Endothelial cell of umbilical vein (primary cell): ENCODE measurements around the gene APOM. TPM values are rescaled to one million over a fixed set of nuclear protein-coding genes. Genes with fewer than 3 reads are reported as not detected.
A peak's percentile ranks its signal among the peaks of the same experiment; 100 is the strongest.

Experiments used
- BruUV-seq: library from RNA; stranded (reverse); fragments of 400-500 nt; replicated peaks from 2 replicates; lab custom pipeline; 2021; lab: Mats Ljungman, UMichigan
- CTCF ChIA-PET: fragments of 300-600, 350-600 bp; sonication (Branson Sonifier 250); formaldehyde crosslinking; loops from one replicate; lab custom pipeline; 2021; ENCODE audit warnings: antibody characterized with exemption, inconsistent platforms; lab: Charles Lee
- POLR2A ChIA-PET: fragments of 300-600, 350-600 bp; sonication (Branson Sonifier 250); formaldehyde crosslinking; loops from one replicate; lab custom pipeline; 2021; ENCODE audit warnings: antibody characterized with exemption, inconsistent platforms; lab: Charles Lee
- DNase-seq: peaks from one replicate; pipeline ENCODE4 v3.0.0-alpha.2; 2011; ENCODE audit warnings: low read depth, low spot score
- FAIRE-seq: peaks from 2 replicates; lab custom pipeline; 2011; peaks lifted over from hg19 to GRCh38; lab: Jason Lieb, UNC
- H2AFZ ChIP-seq: 2 replicates; pipeline ENCODE4 v1.6.0; 2012; ENCODE audit warnings: low read depth, low read length, control low read depth, inconsistent platforms
- H3K27ac ChIP-seq: 2 replicates; pipeline ENCODE4 v1.5.1; 2011; ENCODE audit warnings: low read depth, mild to moderate bottlenecking, control low read depth, low read length, moderate library complexity; ENCODE audit not compliant: insufficient read depth
- H3K27me3 ChIP-seq, 2 experiments: 2 replicates each; pipeline versions ENCODE4 v1.6.0 to v1.6.1; 2011; ENCODE audit warnings: low read length in 2 of 2, mixed read lengths in 1 of 2; ENCODE audit not compliant: control insufficient read depth in 2 of 2, insufficient read depth in 2 of 2
- H3K36me3 ChIP-seq, 2 experiments: 2 replicates in 1 of 2; 3 replicates in 1 of 2; pipeline ENCODE4 v1.5.1; 2011; ENCODE audit warnings: low read length in 2 of 2, mild to moderate bottlenecking in 1 of 2, moderate library complexity in 1 of 2; ENCODE audit not compliant: control insufficient read depth in 2 of 2, insufficient read depth in 2 of 2; ENCODE audit errors: extremely low read depth in 1 of 2
- H3K4me1 ChIP-seq: 3 replicates; pipeline ENCODE4 v1.5.1; 2011; ENCODE audit warnings: mild to moderate bottlenecking, low read length; ENCODE audit not compliant: control insufficient read depth, insufficient read depth; ENCODE audit errors: extremely low read depth
- H3K4me2 ChIP-seq: 2 replicates; pipeline ENCODE4 v1.6.1; 2011; ENCODE audit warnings: low read length, control low read depth, mixed read lengths; ENCODE audit not compliant: insufficient read depth
- H3K4me3 ChIP-seq, 3 experiments: fragments of 200-600 bp in 1 of 3; sonication (generic), shearing (Covaris generic) in 1 of 3; replicated peaks in 1 of 3; 2 replicates each; pipeline ENCODE4 v1.5.1; 2011 to 2016; ENCODE audit warnings: control low read depth in 3 of 3, low read length in 3 of 3, mild to moderate bottlenecking in 2 of 3, inconsistent platforms in 1 of 3, low read depth in 1 of 3, moderate library complexity in 1 of 3; ENCODE audit not compliant: insufficient read depth in 1 of 3
- H3K79me2 ChIP-seq: 2 replicates; pipeline ENCODE4 v1.6.0; 2012; ENCODE audit warnings: low read length, inconsistent platforms; ENCODE audit not compliant: control insufficient read depth, insufficient read depth
- H3K9ac ChIP-seq: replicated peaks from 2 replicates; pipeline ENCODE3; 2011; ENCODE audit warnings: low read length, control low read depth; ENCODE audit not compliant: insufficient read depth; ENCODE audit errors: extremely low read depth
- H3K9me1 ChIP-seq: replicated peaks from 3 replicates; pipeline ENCODE4 v1.6.0; 2011; ENCODE audit warnings: mild to moderate bottlenecking, low read length; ENCODE audit not compliant: control insufficient read depth, insufficient read depth; ENCODE audit errors: extremely low read depth
- H3K9me3 ChIP-seq: replicated peaks from 2 replicates; pipeline ENCODE4 v1.5.1; 2012; ENCODE audit warnings: low read length, inconsistent platforms; ENCODE audit not compliant: control insufficient read depth, insufficient read depth
- H4K20me1 ChIP-seq: replicated peaks from 2 replicates; pipeline ENCODE3; 2011; ENCODE audit warnings: mild to moderate bottlenecking, low read length; ENCODE audit not compliant: control insufficient read depth, insufficient read depth; ENCODE audit errors: extremely low read depth
- CTCF ChIP-seq, 2 donors: IDR thresholded peaks; 1 replicate in 1 of 2; 2 replicates in 1 of 2; pipeline ENCODE4 v1.5.1; 2011; ENCODE audit warnings: low read length in 2 of 2, mild to moderate bottlenecking in 2 of 2, moderate library complexity in 2 of 2, control low read depth in 1 of 2, inconsistent platforms in 1 of 2, low read depth in 1 of 2; ENCODE audit not compliant: insufficient read depth in 1 of 2; ENCODE audit errors: extremely low read depth in 1 of 2
- EZH2 ChIP-seq: IDR thresholded peaks from 2 replicates; pipeline ENCODE4 v1.6.1; 2012; ENCODE audit warnings: borderline replicate concordance, low read depth, mild to moderate bottlenecking, moderate library complexity, low read length, inconsistent platforms; ENCODE audit not compliant: severe bottlenecking
- FOS ChIP-seq: IDR thresholded peaks from 2 replicates; pipeline ENCODE4 v1.6.1; 2011; ENCODE audit warnings: mild to moderate bottlenecking, low read length, moderate library complexity, borderline replicate concordance; ENCODE audit not compliant: insufficient read depth
- GATA2 ChIP-seq: IDR thresholded peaks from 2 replicates; pipeline ENCODE4 v1.7.0; 2011; ENCODE audit warnings: low read depth, mild to moderate bottlenecking, moderate library complexity, mixed read lengths, low read length; ENCODE audit not compliant: insufficient read length, insufficient read depth
- JUN ChIP-seq: IDR thresholded peaks from 2 replicates; pipeline ENCODE4 v1.6.1; 2011; ENCODE audit warnings: borderline replicate concordance, low read depth; ENCODE audit not compliant: insufficient read length, insufficient read depth
- MYC ChIP-seq: IDR thresholded peaks from one replicate; pipeline ENCODE4 v1.6.1; 2011; ENCODE audit warnings: mild to moderate bottlenecking, low read depth, low read length
- POLR2A ChIP-seq: IDR thresholded peaks from 2 replicates; pipeline ENCODE4 v1.6.1; 2012; ENCODE audit warnings: low read depth, mild to moderate bottlenecking, control low read depth, low read length
- POLR2AphosphoS5 ChIP-seq: IDR thresholded peaks from 2 replicates; pipeline ENCODE4 v1.6.1; 2012; ENCODE audit warnings: low read depth, mild to moderate bottlenecking, control low read depth, low read length, moderate library complexity; ENCODE audit not compliant: insufficient read depth
- dilution Hi-C: fragments of 300-500 bp; cut with MboI; formaldehyde crosslinking; loops from one replicate; pipeline ENCODE4 v1.15.0; 2019; ENCODE audit warnings: low sequenced_read_pairs; ENCODE audit not compliant: extremely low pct_ligation_motif_present
- intact Hi-C: fragments of 100-400 bp; cut with micrococcal nuclease; formaldehyde crosslinking; loops from one replicate; pipeline ENCODE4 v1.10.0; 2022
- polyA plus RNA-seq, 4 experiments: library from polyadenylated mRNA; depleted of rRNA in 3 of 4; stranded (reverse) in 3 of 4; unstranded in 1 of 4; fragments of >200 nt; gene quantifications; 2 replicates each; pipeline versions ENCODE4 v1.2.1 to v1.2.3, GENCODE V29; 2011 to 2012; ENCODE audit warnings: missing spikeins in 1 of 4
- total RNA-seq: library from RNA; stranded (reverse); gene quantifications from 2 replicates; pipeline ENCODE4 v1.2.3, GENCODE V29; 2021
- TF ChIP-seq, protein P1 (sequence below): IDR thresholded peaks from 2 replicates; pipeline ENCODE4 v1.6.1; 2011; ENCODE audit not compliant: insufficient read depth, insufficient read length

The APOM gene
- total and polyA plus RNA-seq, 2 donors (not counting 3 experiments of a cell fraction or from before 2014, with no cell fraction given) = 2.5 TPM; not detected in 1

GRCh38 chr6:31651602-31652191 is 4.0 kb upstream of the APOM start:
- no peak for FAIRE-seq

More at GRCh38 chr6:31651602-31652191, 4.0 kb upstream of the APOM start:
- peaks cover 18% of the 10 kb centered on the region for H3K4me1 ChIP-seq
- peak; percentile 84 for DNase-seq
- H3K4me3 ChIP-seq = peak overlapping the region; percentile 11 to 80 (median 62)
- H3K9me1 ChIP-seq = no peaks in the 10 kb centered on the region
- H4K20me1 ChIP-seq = no peaks in the 10 kb centered on the region
- TF ChIP-seq POLR2A (no peak), CTCF (IDR thresholded peaks at IDR 0.05; ENCODE audit: extremely low read depth in 1 of 2, insufficient read depth in 1 of 2, low read depth in 1 of 2, low read length in 2 of 2) (no peak), POLR2AphosphoS5 (no peak), JUN (no peak), MYC (no peak), FOS (no peak), GATA2 (no peak), EZH2 (no peak)
- TF ChIP-seq, protein P1, sequence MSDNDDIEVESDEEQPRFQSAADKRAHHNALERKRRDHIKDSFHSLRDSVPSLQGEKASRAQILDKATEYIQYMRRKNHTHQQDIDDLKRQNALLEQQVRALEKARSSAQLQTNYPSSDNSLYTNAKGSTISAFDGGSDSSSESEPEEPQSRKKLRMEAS = no peak
- H3K9me3 ChIP-seq = no peaks in the 10 kb centered on the region
- ChIA-PET CTCF (interaction anchor here (0.6 to 4.0 kb wide), 17 partner anchors 8 to 239 kb away, joined by 3 to 38 read pairs (median 3); partner anchors contain the start of genes C6orf47, GPANK1, HSPA1B and PRRC2A), POLR2A (interaction anchor here (0.7 to 2.2 kb wide), 5 partner anchors 9 to 29 kb away, joined by 3 to 13 read pairs (median 5); partner anchors contain the start of genes C6orf47 and GPANK1)
- no TSS peak for BruUV-seq
- H3K27ac ChIP-seq = peak overlapping the region; percentile 83
- H3K79me2 ChIP-seq = peaks cover 27% of the 10 kb centered on the region
- intact Hi-C loops (loop anchor here (1.0 to 2.0 kb wide), 9 partner anchors 9 to 212 kb away; partner anchors contain the start of genes ABHD16A, C6orf47, HSPA1B and NFKBIL1), dilution Hi-C loops (no loop called here)
- no peaks in the 10 kb centered on the region for H3K27me3 ChIP-seq
- peak overlapping the region; percentile 94 for H3K9ac ChIP-seq
- H3K4me2 ChIP-seq = peak overlapping the region; percentile 71
- H2AFZ ChIP-seq = peak overlapping the region; percentile 16
- peaks cover 9 to 25% of the 10 kb centered on the region in 2 experiments for H3K36me3 ChIP-seq
